ENCODE data around the gene CCDC14.

The CCDC14 gene

DNA sequence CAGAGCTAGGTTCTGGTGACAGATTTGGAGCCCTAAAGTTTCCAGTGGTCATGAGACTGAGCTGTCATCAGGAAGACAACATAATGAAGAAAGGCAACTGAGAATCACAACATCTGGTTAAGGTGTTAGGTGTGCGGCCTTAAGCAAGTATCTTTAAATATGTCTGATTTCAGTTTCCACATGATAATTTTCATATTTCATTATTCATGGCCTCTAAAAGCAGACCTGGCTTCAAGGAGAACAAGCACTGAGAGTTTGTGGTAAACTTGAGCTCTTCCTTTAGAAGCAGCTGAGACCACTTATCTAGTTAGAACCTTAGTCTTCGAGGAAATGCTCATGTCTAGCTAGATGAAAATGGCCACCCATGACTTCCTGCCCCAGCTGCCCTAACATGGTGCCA, 51.2 kb downstream of the CCDC14 start:
- no peak overlapping the region for H3K4me3 ChIP-seq (ENCODE audit: low read length, poor library complexity, severe bottlenecking)
- TF ChIP-seq EZH2phosphoT487 (IDR thresholded peaks at IDR 0.05; ENCODE audit: borderline replicate concordance): no peak
- TF ChIP-seq, protein P1, sequence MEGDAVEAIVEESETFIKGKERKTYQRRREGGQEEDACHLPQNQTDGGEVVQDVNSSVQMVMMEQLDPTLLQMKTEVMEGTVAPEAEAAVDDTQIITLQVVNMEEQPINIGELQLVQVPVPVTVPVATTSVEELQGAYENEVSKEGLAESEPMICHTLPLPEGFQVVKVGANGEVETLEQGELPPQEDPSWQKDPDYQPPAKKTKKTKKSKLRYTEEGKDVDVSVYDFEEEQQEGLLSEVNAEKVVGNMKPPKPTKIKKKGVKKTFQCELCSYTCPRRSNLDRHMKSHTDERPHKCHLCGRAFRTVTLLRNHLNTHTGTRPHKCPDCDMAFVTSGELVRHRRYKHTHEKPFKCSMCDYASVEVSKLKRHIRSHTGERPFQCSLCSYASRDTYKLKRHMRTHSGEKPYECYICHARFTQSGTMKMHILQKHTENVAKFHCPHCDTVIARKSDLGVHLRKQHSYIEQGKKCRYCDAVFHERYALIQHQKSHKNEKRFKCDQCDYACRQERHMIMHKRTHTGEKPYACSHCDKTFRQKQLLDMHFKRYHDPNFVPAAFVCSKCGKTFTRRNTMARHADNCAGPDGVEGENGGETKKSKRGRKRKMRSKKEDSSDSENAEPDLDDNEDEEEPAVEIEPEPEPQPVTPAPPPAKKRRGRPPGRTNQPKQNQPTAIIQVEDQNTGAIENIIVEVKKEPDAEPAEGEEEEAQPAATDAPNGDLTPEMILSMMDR (conservative IDR thresholded peaks at IDR 0.05; ENCODE audit: low read length): no peak
- H3K9ac ChIP-seq (ENCODE audit: low read depth, low read length, poor library complexity, severe bottlenecking): no peak overlapping the region
- H3F3A ChIP-seq (ENCODE audit: low read depth): no peaks in the 10 kb centered on the region
- no peaks in the 10 kb centered on the region for H3K9me2 ChIP-seq (replicated peaks; ENCODE audit: low read depth, low read length)
- no peaks in the 10 kb centered on the region for H3K79me2 ChIP-seq (ENCODE audit: insufficient read depth, low read length)
- no peaks in the 10 kb centered on the region for H4K20me1 ChIP-seq (ENCODE audit: insufficient read depth, low read length, poor library complexity, severe bottlenecking)
- peaks cover 13% of the 10 kb centered on the region for H3K4me1 ChIP-seq (ENCODE audit: insufficient read depth, low read length, poor library complexity, severe bottlenecking)
- peaks cover 6% of the 10 kb centered on the region; the same call in 1 of the 2 replicates for H3K36me3 ChIP-seq (ENCODE audit: insufficient read depth, low read length)
- H3K9me3 ChIP-seq (ENCODE audit: insufficient read depth, low read depth, low read length): no peaks in the 10 kb centered on the region
- H2AFZ ChIP-seq (ENCODE audit: low read length): peak overlapping the region; percentile 30; the same call in 1 of the 2 replicates
- peak overlapping the region; percentile 8 for H3K4me2 ChIP-seq (ENCODE audit: low read depth, low read length, poor library complexity, severe bottlenecking)
- no peaks in the 10 kb centered on the region for H3K27me3 ChIP-seq (ENCODE audit: insufficient read depth, low read length, poor library complexity, severe bottlenecking)

DNA sequence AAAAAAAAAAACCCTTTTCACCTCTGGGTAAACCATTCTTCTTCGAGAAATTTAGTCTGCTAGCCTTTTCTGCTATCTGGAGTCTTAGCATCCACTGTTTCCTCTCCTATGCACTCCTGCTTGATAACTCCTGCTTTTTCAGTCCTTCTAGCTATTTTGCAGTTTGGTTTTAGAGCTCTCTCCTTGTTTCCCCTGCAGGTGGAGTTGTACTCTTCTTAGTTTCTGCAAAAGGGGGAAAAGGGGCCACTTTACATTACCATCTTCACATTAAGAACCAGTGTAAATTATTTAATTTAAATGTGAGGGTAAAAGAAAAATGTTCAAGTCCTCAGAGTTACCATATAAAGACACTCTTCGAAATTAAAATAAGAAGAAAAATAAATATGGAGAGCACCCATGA, 53.3 kb downstream of the CCDC14 start:
- no peaks in the 10 kb centered on the region for H3K9me3 ChIP-seq (ENCODE audit: insufficient read depth, low read depth, low read length)
- H3K9ac ChIP-seq (ENCODE audit: low read depth, low read length, poor library complexity, severe bottlenecking): no peak overlapping the region
- no peak overlapping the region for H3K4me3 ChIP-seq (ENCODE audit: low read length, poor library complexity, severe bottlenecking)
- no peaks in the 10 kb centered on the region for H3K79me2 ChIP-seq (ENCODE audit: insufficient read depth, low read length)
- H3K9me2 ChIP-seq (replicated peaks; ENCODE audit: low read depth, low read length): no peaks in the 10 kb centered on the region
- no peaks in the 10 kb centered on the region for H3F3A ChIP-seq (ENCODE audit: low read depth)
- no peak overlapping the region for H3K4me2 ChIP-seq (ENCODE audit: low read depth, low read length, poor library complexity, severe bottlenecking)
- no peak overlapping the region for H2AFZ ChIP-seq (ENCODE audit: low read length)
- no peaks in the 10 kb centered on the region for H3K36me3 ChIP-seq (ENCODE audit: insufficient read depth, low read length)
- TF ChIP-seq, protein P1 (conservative IDR thresholded peaks at IDR 0.05; ENCODE audit: low read length): peak; percentile 54
- TF ChIP-seq EZH2phosphoT487 (IDR thresholded peaks at IDR 0.05; ENCODE audit: borderline replicate concordance): no peak
- no peaks in the 10 kb centered on the region for H3K27me3 ChIP-seq (ENCODE audit: insufficient read depth, low read length, poor library complexity, severe bottlenecking)
- H3K4me1 ChIP-seq (ENCODE audit: insufficient read depth, low read length, poor library complexity, severe bottlenecking): peaks cover 13% of the 10 kb centered on the region
- H4K20me1 ChIP-seq (ENCODE audit: insufficient read depth, low read length, poor library complexity, severe bottlenecking): no peaks in the 10 kb centered on the region

DNA sequence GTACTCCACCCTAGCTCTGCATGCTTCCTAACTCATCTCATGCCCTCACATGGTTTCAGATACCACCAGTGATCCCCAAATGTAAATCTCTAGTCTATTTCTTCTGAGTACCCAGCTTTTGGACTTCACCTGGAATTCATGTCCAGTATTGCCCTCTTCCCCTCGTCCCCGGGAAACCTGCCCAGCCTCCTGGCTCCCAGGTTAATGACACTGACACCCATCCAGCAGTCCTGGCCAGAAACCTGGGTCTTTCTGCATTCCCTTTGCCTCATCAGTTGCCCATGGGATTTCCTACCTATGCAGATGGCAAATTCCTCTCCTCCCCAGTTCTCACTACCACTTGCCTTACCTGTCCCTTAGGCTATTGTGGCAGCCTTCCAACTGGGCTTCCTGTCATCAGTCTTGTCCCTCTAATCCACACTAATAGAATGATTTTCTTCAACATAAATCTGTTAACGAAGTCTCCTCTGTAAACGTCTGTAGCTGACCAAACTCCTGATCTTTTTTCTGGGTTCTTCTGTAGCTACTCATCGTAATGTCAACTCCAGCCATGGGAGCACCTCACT, 61.6 kb downstream of the CCDC14 start:
- H3K27me3 ChIP-seq (ENCODE audit: insufficient read depth, low read length, poor library complexity, severe bottlenecking): no peaks in the 10 kb centered on the region
- no peaks in the 10 kb centered on the region for H3K9me3 ChIP-seq (ENCODE audit: insufficient read depth, low read depth, low read length)
- no peaks in the 10 kb centered on the region for H3K9me2 ChIP-seq (replicated peaks; ENCODE audit: low read depth, low read length)
- no peaks in the 10 kb centered on the region for H3K36me3 ChIP-seq (ENCODE audit: insufficient read depth, low read length)
- H3K4me1 ChIP-seq (ENCODE audit: insufficient read depth, low read length, poor library complexity, severe bottlenecking): peaks cover 10% of the 10 kb centered on the region
- no peaks in the 10 kb centered on the region for H4K20me1 ChIP-seq (ENCODE audit: insufficient read depth, low read length, poor library complexity, severe bottlenecking)
- H3K79me2 ChIP-seq (ENCODE audit: insufficient read depth, low read length): no peaks in the 10 kb centered on the region
- H3K4me3 ChIP-seq (ENCODE audit: low read length, poor library complexity, severe bottlenecking): no peak overlapping the region
- TF ChIP-seq, protein P1 (conservative IDR thresholded peaks at IDR 0.05; ENCODE audit: low read length): no peak
- no peak for TF ChIP-seq EZH2phosphoT487 (IDR thresholded peaks at IDR 0.05; ENCODE audit: borderline replicate concordance)
- H3F3A ChIP-seq (ENCODE audit: low read depth): no peaks in the 10 kb centered on the region
- H2AFZ ChIP-seq (ENCODE audit: low read length): no peak overlapping the region
- H3K4me2 ChIP-seq (ENCODE audit: low read depth, low read length, poor library complexity, severe bottlenecking): no peak overlapping the region
- no peak overlapping the region for H3K9ac ChIP-seq (ENCODE audit: low read depth, low read length, poor library complexity, severe bottlenecking)
